Esophagus squamous epithelium (tissue), 4 donors: ENCODE measurements around the gene FH.

Source experiments
- CTCF ChIP-seq, 6 experiments: fragments of 450-650 bp in 4 of 6; fragments of 200-600 bp in 2 of 6; sonication (generic) in 2 of 6; IDR thresholded peaks; one replicate each; pipeline ENCODE4 v1.5.1; 2016 to 2019; ENCODE audit warnings: antibody characterized with exemption in 6 of 6, mild to moderate bottlenecking in 4 of 6, moderate library complexity in 4 of 6
- POLR2A ChIP-seq, 4 donors: fragments of 450-650 bp; IDR thresholded peaks; one replicate each; pipeline ENCODE4 v1.6.1; 2017; ENCODE audit warnings: antibody characterized with exemption in 4 of 4, mild to moderate bottlenecking in 4 of 4, moderate library complexity in 3 of 4

- TF ChIP-seq CTCF (IDR thresholded peaks at IDR 0.05) (no peak), POLR2A (IDR thresholded peaks at IDR 0.05) (no peak)
Measured at GRCh38 chr1:241520080-241520465, 518 bp upstream of the FH start.
